ENCODE measurements around the gene CLDN11. TPM values are rescaled to one million over a fixed set of nuclear protein-coding genes. Genes with fewer than 3 reads are reported as not detected.

The CLDN11 gene
- total RNA-seq, 1 experiment from 2014 or later, result 12.1 TPM

DNA sequence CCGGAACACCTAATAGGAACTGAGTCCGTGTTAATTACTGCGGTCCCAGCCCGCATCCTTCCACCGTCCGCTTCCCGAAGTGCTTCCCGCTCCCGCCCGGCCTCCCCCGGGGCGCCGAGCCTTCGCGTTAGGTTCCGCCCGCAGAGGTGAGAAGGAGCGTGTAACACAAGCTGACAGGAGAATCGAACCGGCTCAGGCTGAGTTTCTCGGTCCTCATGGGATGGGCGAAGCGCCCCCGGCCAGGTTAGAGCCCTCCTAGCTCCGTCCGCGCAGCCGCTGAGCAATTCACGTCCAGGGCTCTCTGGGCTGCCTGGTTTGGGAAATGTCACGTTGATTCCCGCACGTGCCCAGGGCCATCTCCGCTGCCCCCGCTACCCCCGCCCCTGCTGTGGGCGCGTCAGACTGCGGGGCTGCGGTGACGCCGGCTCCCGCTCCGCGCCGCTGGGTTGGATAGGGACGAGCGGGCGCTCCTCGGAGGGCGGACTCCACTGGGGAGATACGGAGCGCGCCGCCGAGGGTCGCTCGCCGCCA, 954 bp downstream of the CLDN11 start:
- CTCF ChIA-PET, result interaction anchor here (0.7 to 2.1 kb wide), 12 partner anchors 9 to 392 kb away, joined by 3 to 11 read pairs (median 4); partner anchors contain the start of gene SLC7A14
- TF ChIP-seq TP53 (CRISPR knock-in tag; IDR thresholded peaks at IDR 0.05), result no peak
- TF ChIP-seq ESRRA (CRISPR knock-in tag; IDR thresholded peaks at IDR 0.05; ENCODE audit: borderline replicate concordance), result peak; percentile 57; the same call in 1 of the 2 replicates
- TF ChIP-seq, protein P1, sequence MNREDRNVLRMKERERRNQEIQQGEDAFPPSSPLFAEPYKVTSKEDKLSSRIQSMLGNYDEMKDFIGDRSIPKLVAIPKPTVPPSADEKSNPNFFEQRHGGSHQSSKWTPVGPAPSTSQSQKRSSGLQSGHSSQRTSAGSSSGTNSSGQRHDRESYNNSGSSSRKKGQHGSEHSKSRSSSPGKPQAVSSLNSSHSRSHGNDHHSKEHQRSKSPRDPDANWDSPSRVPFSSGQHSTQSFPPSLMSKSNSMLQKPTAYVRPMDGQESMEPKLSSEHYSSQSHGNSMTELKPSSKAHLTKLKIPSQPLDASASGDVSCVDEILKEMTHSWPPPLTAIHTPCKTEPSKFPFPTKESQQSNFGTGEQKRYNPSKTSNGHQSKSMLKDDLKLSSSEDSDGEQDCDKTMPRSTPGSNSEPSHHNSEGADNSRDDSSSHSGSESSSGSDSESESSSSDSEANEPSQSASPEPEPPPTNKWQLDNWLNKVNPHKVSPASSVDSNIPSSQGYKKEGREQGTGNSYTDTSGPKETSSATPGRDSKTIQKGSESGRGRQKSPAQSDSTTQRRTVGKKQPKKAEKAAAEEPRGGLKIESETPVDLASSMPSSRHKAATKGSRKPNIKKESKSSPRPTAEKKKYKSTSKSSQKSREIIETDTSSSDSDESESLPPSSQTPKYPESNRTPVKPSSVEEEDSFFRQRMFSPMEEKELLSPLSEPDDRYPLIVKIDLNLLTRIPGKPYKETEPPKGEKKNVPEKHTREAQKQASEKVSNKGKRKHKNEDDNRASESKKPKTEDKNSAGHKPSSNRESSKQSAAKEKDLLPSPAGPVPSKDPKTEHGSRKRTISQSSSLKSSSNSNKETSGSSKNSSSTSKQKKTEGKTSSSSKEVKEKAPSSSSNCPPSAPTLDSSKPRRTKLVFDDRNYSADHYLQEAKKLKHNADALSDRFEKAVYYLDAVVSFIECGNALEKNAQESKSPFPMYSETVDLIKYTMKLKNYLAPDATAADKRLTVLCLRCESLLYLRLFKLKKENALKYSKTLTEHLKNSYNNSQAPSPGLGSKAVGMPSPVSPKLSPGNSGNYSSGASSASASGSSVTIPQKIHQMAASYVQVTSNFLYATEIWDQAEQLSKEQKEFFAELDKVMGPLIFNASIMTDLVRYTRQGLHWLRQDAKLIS (CRISPR knock-in tag; IDR thresholded peaks at IDR 0.05; ENCODE audit: borderline replicate concordance), result no peak; the same call in 1 of the 2 replicates
- TF ChIP-seq ZNF232 (CRISPR knock-in tag; IDR thresholded peaks at IDR 0.05), result peak; percentile 77; the same call in 1 of the 2 replicates
- TF ChIP-seq NFYB (CRISPR knock-in tag; conservative IDR thresholded peaks at IDR 0.05; ENCODE audit: low read depth), result no peak; the same call in 1 of the 2 replicates
- no peak for TF ChIP-seq IRF2 (CRISPR knock-in tag; IDR thresholded peaks at IDR 0.05; ENCODE audit: borderline replicate concordance, low read depth)
- TF ChIP-seq, protein P2, sequence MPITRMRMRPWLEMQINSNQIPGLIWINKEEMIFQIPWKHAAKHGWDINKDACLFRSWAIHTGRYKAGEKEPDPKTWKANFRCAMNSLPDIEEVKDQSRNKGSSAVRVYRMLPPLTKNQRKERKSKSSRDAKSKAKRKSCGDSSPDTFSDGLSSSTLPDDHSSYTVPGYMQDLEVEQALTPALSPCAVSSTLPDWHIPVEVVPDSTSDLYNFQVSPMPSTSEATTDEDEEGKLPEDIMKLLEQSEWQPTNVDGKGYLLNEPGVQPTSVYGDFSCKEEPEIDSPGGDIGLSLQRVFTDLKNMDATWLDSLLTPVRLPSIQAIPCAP (CRISPR knock-in tag; IDR thresholded peaks at IDR 0.05), result peak; percentile 86; the same call in 1 of the 2 replicates
- TF ChIP-seq, protein P3, sequence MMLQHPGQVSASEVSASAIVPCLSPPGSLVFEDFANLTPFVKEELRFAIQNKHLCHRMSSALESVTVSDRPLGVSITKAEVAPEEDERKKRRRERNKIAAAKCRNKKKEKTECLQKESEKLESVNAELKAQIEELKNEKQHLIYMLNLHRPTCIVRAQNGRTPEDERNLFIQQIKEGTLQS (CRISPR knock-in tag; conservative IDR thresholded peaks at IDR 0.05), result no peak
- no peak for TF ChIP-seq GRHL2 (CRISPR knock-in tag; IDR thresholded peaks at IDR 0.05; ENCODE audit: insufficient replicate concordance, severe bottlenecking)
- 0 out of 2 replicates have a peak, but pooled peaks have one; percentile 78 for TF ChIP-seq JUN (CRISPR knock-in tag; IDR thresholded peaks at IDR 0.05)
- no peak for TF ChIP-seq RORB (CRISPR knock-in tag; IDR thresholded peaks at IDR 0.05)
- no peak for TF ChIP-seq CBFB (CRISPR knock-in tag; IDR thresholded peaks at IDR 0.05; ENCODE audit: low read depth)
- TF ChIP-seq GTF2I (CRISPR knock-in tag; conservative IDR thresholded peaks at IDR 0.05), result no peak
- peak; percentile 68 for TF ChIP-seq ETV6 (CRISPR knock-in tag; IDR thresholded peaks at IDR 0.05)
- TF ChIP-seq, protein P4, sequence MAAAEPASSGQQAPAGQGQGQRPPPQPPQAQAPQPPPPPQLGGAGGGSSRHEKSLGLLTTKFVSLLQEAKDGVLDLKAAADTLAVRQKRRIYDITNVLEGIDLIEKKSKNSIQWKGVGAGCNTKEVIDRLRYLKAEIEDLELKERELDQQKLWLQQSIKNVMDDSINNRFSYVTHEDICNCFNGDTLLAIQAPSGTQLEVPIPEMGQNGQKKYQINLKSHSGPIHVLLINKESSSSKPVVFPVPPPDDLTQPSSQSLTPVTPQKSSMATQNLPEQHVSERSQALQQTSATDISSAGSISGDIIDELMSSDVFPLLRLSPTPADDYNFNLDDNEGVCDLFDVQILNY (CRISPR knock-in tag; IDR thresholded peaks at IDR 0.05), result peak; percentile 82; the same call in 1 of the 2 replicates
- peak; percentile 14; the same call in 1 of the 2 replicates for TF ChIP-seq ZBTB21 (CRISPR knock-in tag; IDR thresholded peaks at IDR 0.05; ENCODE audit: borderline replicate concordance)
- TF ChIP-seq, protein P5, sequence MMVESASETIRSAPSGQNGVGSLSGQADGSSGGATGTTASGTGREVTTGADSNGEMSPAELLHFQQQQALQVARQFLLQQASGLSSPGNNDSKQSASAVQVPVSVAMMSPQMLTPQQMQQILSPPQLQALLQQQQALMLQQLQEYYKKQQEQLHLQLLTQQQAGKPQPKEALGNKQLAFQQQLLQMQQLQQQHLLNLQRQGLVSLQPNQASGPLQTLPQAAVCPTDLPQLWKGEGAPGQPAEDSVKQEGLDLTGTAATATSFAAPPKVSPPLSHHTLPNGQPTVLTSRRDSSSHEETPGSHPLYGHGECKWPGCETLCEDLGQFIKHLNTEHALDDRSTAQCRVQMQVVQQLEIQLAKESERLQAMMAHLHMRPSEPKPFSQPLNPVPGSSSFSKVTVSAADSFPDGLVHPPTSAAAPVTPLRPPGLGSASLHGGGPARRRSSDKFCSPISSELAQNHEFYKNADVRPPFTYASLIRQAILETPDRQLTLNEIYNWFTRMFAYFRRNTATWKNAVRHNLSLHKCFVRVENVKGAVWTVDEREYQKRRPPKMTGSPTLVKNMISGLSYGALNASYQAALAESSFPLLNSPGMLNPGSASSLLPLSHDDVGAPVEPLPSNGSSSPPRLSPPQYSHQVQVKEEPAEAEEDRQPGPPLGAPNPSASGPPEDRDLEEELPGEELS (CRISPR knock-in tag; IDR thresholded peaks at IDR 0.05), result peak; percentile 86
- TF ChIP-seq FOXK1 (CRISPR knock-in tag; IDR thresholded peaks at IDR 0.05), result peak; percentile 87
- TF ChIP-seq MYBL2 (CRISPR knock-in tag; IDR thresholded peaks at IDR 0.05), result 0 out of 2 replicates have a peak, but pooled peaks have one; percentile 65
- TF ChIP-seq ZNF416 (CRISPR knock-in tag; IDR thresholded peaks at IDR 0.05), result no peak
- TF ChIP-seq ZNF263 (CRISPR knock-in tag; IDR thresholded peaks at IDR 0.05; ENCODE audit: low read depth), result 0 out of 2 replicates have a peak, but pooled peaks have one; percentile 58
- no peak for TF ChIP-seq HMGA2 (CRISPR knock-in tag; IDR thresholded peaks at IDR 0.05)
- peak; percentile 34; the same call in 1 of the 2 replicates for TF ChIP-seq SP1 (CRISPR knock-in tag; conservative IDR thresholded peaks at IDR 0.05)
- TF ChIP-seq, protein P6, sequence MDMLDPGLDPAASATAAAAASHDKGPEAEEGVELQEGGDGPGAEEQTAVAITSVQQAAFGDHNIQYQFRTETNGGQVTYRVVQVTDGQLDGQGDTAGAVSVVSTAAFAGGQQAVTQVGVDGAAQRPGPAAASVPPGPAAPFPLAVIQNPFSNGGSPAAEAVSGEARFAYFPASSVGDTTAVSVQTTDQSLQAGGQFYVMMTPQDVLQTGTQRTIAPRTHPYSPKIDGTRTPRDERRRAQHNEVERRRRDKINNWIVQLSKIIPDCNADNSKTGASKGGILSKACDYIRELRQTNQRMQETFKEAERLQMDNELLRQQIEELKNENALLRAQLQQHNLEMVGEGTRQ (CRISPR knock-in tag; IDR thresholded peaks at IDR 0.05), result peak; percentile 36; the same call in 1 of the 2 replicates
- TF ChIP-seq, protein P7, sequence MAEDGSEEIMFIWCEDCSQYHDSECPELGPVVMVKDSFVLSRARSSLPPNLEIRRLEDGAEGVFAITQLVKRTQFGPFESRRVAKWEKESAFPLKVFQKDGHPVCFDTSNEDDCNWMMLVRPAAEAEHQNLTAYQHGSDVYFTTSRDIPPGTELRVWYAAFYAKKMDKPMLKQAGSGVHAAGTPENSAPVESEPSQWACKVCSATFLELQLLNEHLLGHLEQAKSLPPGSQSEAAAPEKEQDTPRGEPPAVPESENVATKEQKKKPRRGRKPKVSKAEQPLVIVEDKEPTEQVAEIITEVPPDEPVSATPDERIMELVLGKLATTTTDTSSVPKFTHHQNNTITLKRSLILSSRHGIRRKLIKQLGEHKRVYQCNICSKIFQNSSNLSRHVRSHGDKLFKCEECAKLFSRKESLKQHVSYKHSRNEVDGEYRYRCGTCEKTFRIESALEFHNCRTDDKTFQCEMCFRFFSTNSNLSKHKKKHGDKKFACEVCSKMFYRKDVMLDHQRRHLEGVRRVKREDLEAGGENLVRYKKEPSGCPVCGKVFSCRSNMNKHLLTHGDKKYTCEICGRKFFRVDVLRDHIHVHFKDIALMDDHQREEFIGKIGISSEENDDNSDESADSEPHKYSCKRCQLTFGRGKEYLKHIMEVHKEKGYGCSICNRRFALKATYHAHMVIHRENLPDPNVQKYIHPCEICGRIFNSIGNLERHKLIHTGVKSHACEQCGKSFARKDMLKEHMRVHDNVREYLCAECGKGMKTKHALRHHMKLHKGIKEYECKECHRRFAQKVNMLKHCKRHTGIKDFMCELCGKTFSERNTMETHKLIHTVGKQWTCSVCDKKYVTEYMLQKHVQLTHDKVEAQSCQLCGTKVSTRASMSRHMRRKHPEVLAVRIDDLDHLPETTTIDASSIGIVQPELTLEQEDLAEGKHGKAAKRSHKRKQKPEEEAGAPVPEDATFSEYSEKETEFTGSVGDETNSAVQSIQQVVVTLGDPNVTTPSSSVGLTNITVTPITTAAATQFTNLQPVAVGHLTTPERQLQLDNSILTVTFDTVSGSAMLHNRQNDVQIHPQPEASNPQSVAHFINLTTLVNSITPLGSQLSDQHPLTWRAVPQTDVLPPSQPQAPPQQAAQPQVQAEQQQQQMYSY (CRISPR knock-in tag; IDR thresholded peaks at IDR 0.05), result 0 out of 2 replicates have a peak, but pooled peaks have one; percentile 28

More for the DNA sequence above, 954 bp downstream of the CLDN11 start:
- peaks cover 7% of the 10 kb centered on the region for H3K36me3 Mint-ChIP-seq
- peak; percentile 56 for ATAC-seq
- POLR2A ChIA-PET, result interaction anchor here (0.9 kb wide), 1 partner anchor 8 kb away, joined by 3 read pairs; no protein-coding TSS in a partner anchor
- peak overlapping the region; percentile 65 for H3K4me3 Mint-ChIP-seq
- H3K27ac Mint-ChIP-seq, result no peak overlapping the region
- H3K4me1 Mint-ChIP-seq, result peaks cover 17% of the 10 kb centered on the region
- peak; percentile 64 for DNase-seq (ENCODE audit: low spot score)
- peaks cover 52% of the 10 kb centered on the region for H3K27me3 Mint-ChIP-seq (ENCODE audit: low read depth)
- no peaks in the 10 kb centered on the region for H3K9me3 Mint-ChIP-seq

All from WTC11 (cell line).